ENCODE measurements around the gene PPM1H. TPM values are rescaled to one million over a fixed set of nuclear protein-coding genes. Genes with fewer than 3 reads are reported as not detected.

PPM1H gene
- total and polyA plus RNA-seq, 10 of the 15 experiments (the other 5 are each of a cell fraction or from before 2014, with no cell fraction given): 0.11 to 0.83 (median 0.49) TPM

GRCh38 chr12:62784576-62784975, 150.4 kb downstream of the PPM1H start:
- ATAC-seq (no peak), DNase-seq (ENCODE audit: low read depth, low spot score) (no peak), FAIRE-seq (no peak)
- WGBS (ENCODE audit: insufficient coverage, insufficient replicate concordance, low lambda C conversion rate, missing lambda C conversion rate): 72% methylated on average over 4 of the region's 4 CpGs
- in situ Hi-C loops (cut with MboI): no loop called here
- Histone ChIP-seq H3K9me3 (replicated peaks; ENCODE audit: control insufficient read depth, insufficient read depth, low read length) (no peaks in the 10 kb centered on the region), H3K4me1 (ENCODE audit: control insufficient read depth, insufficient read depth, low read length) (no peaks in the 10 kb centered on the region; the same call in 1 of the 2 replicates), H3K9ac (ENCODE audit: control insufficient read depth, insufficient read depth, low read length) (no peak overlapping the region), H3K27me3 (replicated peaks in 1 of 2; ENCODE audit: control insufficient read depth in 2 of 2, insufficient read depth in 2 of 2, low read length in 1 of 2) (no peaks in the 10 kb centered on the region), H3K4me2 (ENCODE audit: control insufficient read depth, insufficient read depth) (no peak overlapping the region), H4K20me1 (ENCODE audit: control insufficient read depth, insufficient read depth) (no peaks in the 10 kb centered on the region), H3K36me3 (ENCODE audit: control insufficient read depth in 2 of 2, insufficient read depth in 2 of 2, low read length in 1 of 2) (no peaks in the 10 kb centered on the region), H3K27ac (ENCODE audit: control insufficient read depth, insufficient read depth) (no peak overlapping the region), H2AFZ (ENCODE audit: control insufficient read depth, low read depth, low read length) (no peak overlapping the region), H3K4me3 (no peak overlapping the region), H3K79me2 (ENCODE audit: control insufficient read depth, insufficient read depth, low read length) (no peaks in the 10 kb centered on the region)
- CTCF ChIA-PET: interaction anchor here (0.8 to 8.0 kb wide), 6 partner anchors 12 to 347 kb away, joined by 3 to 79 read pairs (median 4); no protein-coding TSS in a partner anchor
- SMC1A ChIA-PET (ENCODE audit: uncharacterized antibody, unreplicated experiment): interaction anchor here (0.6 to 1.9 kb wide), 7 partner anchors 11 to 203 kb away, joined by 3 to 14 read pairs (median 3); no protein-coding TSS in a partner anchor
- BruUV-seq (replicated peaks): no TSS peak
- intact Hi-C loops (cut with micrococcal nuclease; ENCODE audit: unreplicated experiment): no loop called here
- no peak for TF ChIP-seq FOXM1 (IDR thresholded peaks at IDR 0.05; ENCODE audit: low read depth, low read length)
- no peak for TF ChIP-seq RUNX3 (IDR thresholded peaks at IDR 0.05; ENCODE audit: low read length)
- TF ChIP-seq HCFC1 (IDR thresholded peaks at IDR 0.05; ENCODE audit: low read length): no peak
- POLR2A ChIA-PET: interaction anchor here (0.7 to 1.0 kb wide), 2 partner anchors 16 to 257 kb away, joined by 3 read pairs; no protein-coding TSS in a partner anchor
- RAD21 ChIA-PET (ENCODE audit: unreplicated experiment): interaction anchor here (0.6 to 1.3 kb wide), 4 partner anchors 10 to 179 kb away, joined by 3 to 5 read pairs (median 3); no protein-coding TSS in a partner anchor

- Histone ChIP-seq H3K4me1 (ENCODE audit: control insufficient read depth, insufficient read depth, low read length) (no peaks in the 10 kb centered on the region; the same call in 1 of the 2 replicates), H3K9ac (ENCODE audit: control insufficient read depth, insufficient read depth, low read length) (no peak overlapping the region), H3K36me3 (ENCODE audit: control insufficient read depth in 2 of 2, insufficient read depth in 2 of 2, low read length in 1 of 2) (no peaks in the 10 kb centered on the region), H3K4me2 (ENCODE audit: control insufficient read depth, insufficient read depth) (no peak overlapping the region), H2AFZ (ENCODE audit: control insufficient read depth, low read depth, low read length) (no peak overlapping the region), H3K9me3 (replicated peaks; ENCODE audit: control insufficient read depth, insufficient read depth, low read length) (no peaks in the 10 kb centered on the region), H3K79me2 (ENCODE audit: control insufficient read depth, insufficient read depth, low read length) (no peaks in the 10 kb centered on the region), H3K4me3 (no peak overlapping the region), H4K20me1 (ENCODE audit: control insufficient read depth, insufficient read depth) (no peaks in the 10 kb centered on the region), H3K27me3 (replicated peaks in 1 of 2; ENCODE audit: control insufficient read depth in 2 of 2, insufficient read depth in 2 of 2, low read length in 1 of 2) (no peaks in the 10 kb centered on the region), H3K27ac (ENCODE audit: control insufficient read depth, insufficient read depth) (no peak overlapping the region)
- no peak for FAIRE-seq
- intact Hi-C loops (cut with micrococcal nuclease; ENCODE audit: unreplicated experiment): no loop called here
- CTCF ChIA-PET: interaction anchor here (1.1 to 8.0 kb wide), 4 partner anchors 13 to 346 kb away, joined by 3 to 79 read pairs (median 8); no protein-coding TSS in a partner anchor
- 76% methylated on average over 6 of the region's 6 CpGs for WGBS (ENCODE audit: insufficient coverage, insufficient replicate concordance, low lambda C conversion rate, missing lambda C conversion rate)
- POLR2A ChIA-PET: no interaction called here
- RAD21 ChIA-PET (ENCODE audit: unreplicated experiment): interaction anchor here (0.7 to 1.1 kb wide), 3 partner anchors 11 to 135 kb away, joined by 3 to 5 read pairs (median 3); no protein-coding TSS in a partner anchor
- TF ChIP-seq NFYB (IDR thresholded peaks at IDR 0.05; ENCODE audit: insufficient read depth, low read depth, low read length): no peak
- BruUV-seq (replicated peaks): no TSS peak
- in situ Hi-C loops (cut with MboI): no loop called here
- no peak for ATAC-seq
- SMC1A ChIA-PET (ENCODE audit: uncharacterized antibody, unreplicated experiment): interaction anchor here (0.6 to 1.7 kb wide), 6 partner anchors 11 to 652 kb away, joined by 3 to 14 read pairs (median 4); no protein-coding TSS in a partner anchor
- DNase-seq (ENCODE audit: low read depth, low spot score): no peak
Measured at GRCh38 chr12:62783881-62784280, 151.1 kb downstream of the PPM1H start.

Data from GM12878 (cell line).